ENCODE data around the gene ENO4.

DNA sequence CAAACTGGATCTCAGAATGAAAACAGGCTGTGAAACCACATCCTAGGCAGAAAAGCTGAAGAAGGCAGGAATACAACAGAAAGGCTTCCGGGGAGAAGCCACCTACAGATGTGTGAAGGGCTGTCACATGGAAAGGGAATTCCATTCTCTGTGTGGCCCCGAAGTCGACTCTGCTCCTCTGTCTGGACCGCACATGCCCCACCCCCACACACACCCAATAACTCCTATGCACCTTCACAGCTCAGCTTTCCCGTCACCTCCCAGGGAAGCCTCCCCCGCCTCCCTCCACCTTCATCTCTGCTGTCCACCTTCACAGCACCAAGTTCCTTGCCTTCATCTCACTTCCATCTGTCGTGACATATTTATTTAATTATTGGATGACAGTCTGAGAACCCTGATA lies 23.4 kb upstream of the ENO4 start:
- TF ChIP-seq, protein P1, sequence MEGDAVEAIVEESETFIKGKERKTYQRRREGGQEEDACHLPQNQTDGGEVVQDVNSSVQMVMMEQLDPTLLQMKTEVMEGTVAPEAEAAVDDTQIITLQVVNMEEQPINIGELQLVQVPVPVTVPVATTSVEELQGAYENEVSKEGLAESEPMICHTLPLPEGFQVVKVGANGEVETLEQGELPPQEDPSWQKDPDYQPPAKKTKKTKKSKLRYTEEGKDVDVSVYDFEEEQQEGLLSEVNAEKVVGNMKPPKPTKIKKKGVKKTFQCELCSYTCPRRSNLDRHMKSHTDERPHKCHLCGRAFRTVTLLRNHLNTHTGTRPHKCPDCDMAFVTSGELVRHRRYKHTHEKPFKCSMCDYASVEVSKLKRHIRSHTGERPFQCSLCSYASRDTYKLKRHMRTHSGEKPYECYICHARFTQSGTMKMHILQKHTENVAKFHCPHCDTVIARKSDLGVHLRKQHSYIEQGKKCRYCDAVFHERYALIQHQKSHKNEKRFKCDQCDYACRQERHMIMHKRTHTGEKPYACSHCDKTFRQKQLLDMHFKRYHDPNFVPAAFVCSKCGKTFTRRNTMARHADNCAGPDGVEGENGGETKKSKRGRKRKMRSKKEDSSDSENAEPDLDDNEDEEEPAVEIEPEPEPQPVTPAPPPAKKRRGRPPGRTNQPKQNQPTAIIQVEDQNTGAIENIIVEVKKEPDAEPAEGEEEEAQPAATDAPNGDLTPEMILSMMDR (IDR thresholded peaks at IDR 0.05) = no peak
- TF ChIP-seq NFIC (IDR thresholded peaks at IDR 0.05; ENCODE audit: borderline replicate concordance) = no peak
- TF ChIP-seq, protein P2, sequence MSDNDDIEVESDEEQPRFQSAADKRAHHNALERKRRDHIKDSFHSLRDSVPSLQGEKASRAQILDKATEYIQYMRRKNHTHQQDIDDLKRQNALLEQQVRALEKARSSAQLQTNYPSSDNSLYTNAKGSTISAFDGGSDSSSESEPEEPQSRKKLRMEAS (IDR thresholded peaks at IDR 0.05; ENCODE audit: low read depth) = no peak
- TF ChIP-seq FOXJ3 (CRISPR knock-in tag; IDR thresholded peaks at IDR 0.05) = no peak
- TF ChIP-seq TEAD4 (IDR thresholded peaks at IDR 0.05; ENCODE audit: borderline replicate concordance, insufficient read depth) = no peak
- no peak for TF ChIP-seq GABPA (IDR thresholded peaks at IDR 0.05; ENCODE audit: low read depth)
- TF ChIP-seq POLR2AphosphoS5 (IDR thresholded peaks at IDR 0.05; ENCODE audit: low read depth, low read length) = no peak
- TF ChIP-seq RXRA (IDR thresholded peaks at IDR 0.05; ENCODE audit: borderline replicate concordance, low read depth) = no peak
